Inflammatory macrophage treated with lipopolysaccharide for 1 hour (primary cell): ENCODE measurements around the gene SRPX2.
"Not testable (repeated sequence)": the region's sequence is repeated elsewhere in the genome, so short reads cannot be mapped to it uniquely, and the experiment has no call there.

Source experiments
- DNase-seq, 2 donors: peaks; one replicate each; pipeline ENCODE4 v3.0.0-alpha.2; 2020 to 2022

SRPX2 gene

DNA sequence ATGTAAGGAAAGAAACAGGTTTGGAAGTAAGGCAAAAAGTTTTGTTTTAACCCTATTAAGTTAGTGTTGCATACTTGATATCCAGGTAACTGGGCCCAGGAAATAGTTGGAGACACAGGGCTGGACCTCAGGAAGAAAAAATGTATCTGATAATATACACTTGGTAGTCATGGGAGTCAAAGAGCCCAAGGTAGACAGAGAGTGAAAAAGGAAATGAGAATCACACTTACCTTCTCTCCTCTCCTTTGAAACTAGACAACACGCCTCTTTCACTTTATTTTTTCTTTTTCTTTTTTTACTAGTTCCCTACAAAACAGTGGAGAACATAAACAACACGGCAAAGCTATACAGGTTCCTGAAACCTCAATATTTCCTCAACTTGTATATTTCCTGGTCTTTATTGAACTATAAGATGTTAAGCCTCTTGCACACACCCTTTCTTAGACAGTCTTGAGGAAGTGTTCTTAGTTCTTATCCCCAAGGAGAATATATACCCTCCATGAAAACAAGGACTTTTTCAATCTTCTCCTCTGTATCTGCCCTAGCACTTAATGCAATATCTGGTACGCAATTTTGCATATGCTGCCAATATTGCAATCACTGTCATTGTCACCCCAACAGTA lies 60.7 kb downstream of the SRPX2 start:
- DNase-seq, result no peak

GRCh38 chrX:100710816-100711215 lies 66.8 kb downstream of the SRPX2 start:
- no peak for DNase-seq

DNA sequence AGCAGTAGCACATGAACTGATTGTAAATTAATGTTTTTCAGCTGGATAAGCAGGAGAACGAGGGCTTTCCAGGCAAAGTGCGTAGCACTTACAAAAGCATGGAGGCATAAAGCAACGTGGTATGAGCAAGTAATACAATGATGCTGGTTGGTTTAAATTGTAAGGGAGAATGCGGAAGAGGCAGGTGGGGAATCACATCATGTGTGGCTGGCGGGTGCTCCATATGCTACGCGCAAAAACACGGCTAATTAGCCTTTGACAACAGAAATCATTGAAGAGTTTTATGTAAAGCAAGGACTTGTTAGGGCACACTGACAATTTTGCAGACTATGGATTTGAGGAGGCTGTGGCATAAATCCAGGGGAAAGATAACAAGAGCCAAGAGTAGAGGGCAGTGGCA lies 73.4 kb downstream of the SRPX2 start:
- no peak for DNase-seq

- no peak for DNase-seq
Measured at GRCh38 chrX:100719139-100719538, 75.1 kb downstream of the SRPX2 start.

DNA sequence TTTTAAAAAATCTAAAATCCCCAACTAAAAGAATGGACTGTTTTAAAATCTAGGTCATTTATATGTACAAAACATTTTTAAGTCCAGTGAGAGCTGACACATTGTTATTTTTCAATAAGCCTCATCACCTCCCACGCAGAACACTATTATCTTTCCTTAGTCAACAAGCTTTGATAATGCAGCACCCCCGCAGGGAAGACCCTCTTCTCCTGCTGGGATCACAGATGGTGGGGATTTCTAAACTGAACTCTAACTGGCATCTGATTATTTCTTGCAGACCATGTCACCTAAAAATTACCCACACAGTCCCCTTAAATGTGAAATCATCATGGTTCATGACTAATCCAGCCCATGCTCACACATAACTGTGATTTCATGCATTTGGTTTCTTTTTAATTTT lies 76.3 kb downstream of the SRPX2 start:
- no peak for DNase-seq

DNA sequence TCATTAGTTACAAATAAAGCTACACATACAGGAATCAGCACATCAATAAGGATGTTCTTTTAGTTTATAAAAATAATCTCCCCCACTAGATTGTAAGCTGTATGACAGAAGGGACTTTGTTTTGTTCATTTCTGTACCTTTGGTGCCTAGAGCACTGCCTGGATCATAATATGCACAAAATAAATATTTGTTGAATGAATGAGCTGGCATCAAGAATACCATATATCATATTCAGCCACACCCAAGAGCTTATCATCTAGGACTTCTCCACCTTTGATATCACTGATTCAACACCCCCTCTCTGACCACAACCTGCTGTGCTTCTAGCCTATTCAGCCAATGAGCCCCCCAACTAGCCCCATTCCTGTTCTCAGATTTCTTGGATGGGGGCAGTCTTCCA lies 77.3 kb downstream of the SRPX2 start:
- no peak for DNase-seq

- not testable (repeated sequence) for DNase-seq
Measured at GRCh38 chrX:100724006-100724405, 80.0 kb downstream of the SRPX2 start.
